HCT116 (cell line): ENCODE results near the gene KIF5A. TPM values are rescaled to one million over a fixed set of nuclear protein-coding genes. Genes with fewer than 3 reads are reported as not detected.
"Not testable (repeated sequence)": the region's sequence is repeated elsewhere in the genome, so short reads cannot be mapped to it uniquely, and the experiment has no call there.

Source experiments
- ATAC-seq: fragments of 200-7000 bp; cut with Tn5 transposase; 2 replicates; pipeline ENCODE4 v1.9.1; 2020; ENCODE audit warnings: mild to moderate bottlenecking, moderate library complexity
- BruUV-seq: library from RNA; stranded (reverse); fragments of 400-500 nt; replicated peaks from 2 replicates; lab custom pipeline; 2021; lab: Mats Ljungman, UMichigan
- CTCF ChIA-PET: fragments of 300-600 bp; sonication (Branson Sonifier 250); formaldehyde crosslinking; loops from one replicate; lab custom pipeline; 2021; ENCODE audit warnings: antibody characterized with exemption; lab: Charles Lee
- POLR2A ChIA-PET: fragments of 300-600, 350-600 bp; sonication (Branson Sonifier 250); formaldehyde crosslinking; loops from one replicate; lab custom pipeline; 2021; ENCODE audit warnings: antibody characterized with exemption; lab: Charles Lee
- RAD21 ChIA-PET, 2 experiments: fragments of 300-600 bp; sonication (Branson Sonifier 250); formaldehyde crosslinking; loops; one replicate each; lab custom pipeline; 2023; ENCODE audit warnings: low total read pairs in 2 of 2; ENCODE audit not compliant: uncharacterized antibody in 2 of 2, unreplicated experiment in 2 of 2, low non-redundant PET in 1 of 2; lab: Charles Lee
- DNase-seq: peaks from one replicate; pipeline ENCODE4 v3.0.0-alpha.2; 2010; ENCODE audit warnings: low read depth, low spot score
- H2AFZ ChIP-seq: fragments of 200-600 bp; shearing (Covaris generic), sonication (generic); 2 replicates; pipeline ENCODE4 v1.6.1; 2017; ENCODE audit warnings: low read depth, mixed run types, mixed read lengths, antibody characterized with exemption, low read length; ENCODE audit not compliant: poor library complexity, severe bottlenecking
- H3K27ac ChIP-seq: 2 replicates; pipeline ENCODE4 v1.5.1; 2012; ENCODE audit warnings: low read depth, low read length
- H3K27me3 ChIP-seq: fragments of 200-600 bp; sonication (generic); 2 replicates; pipeline ENCODE4 v1.6.1; 2016; ENCODE audit warnings: mixed run types, low read length, mixed read lengths; ENCODE audit not compliant: insufficient read depth
- H3K36me3 ChIP-seq, 2 experiments: fragments of 200-500 bp in 1 of 2; fragments of 200-600 bp in 1 of 2; sonication (Bioruptor generic) in 1 of 2; sonication (generic) in 1 of 2; 2 replicates each; pipeline versions ENCODE4 v1.5.1 to v1.6.1; 2014 to 2016; ENCODE audit warnings: low read length in 2 of 2, inconsistent platforms in 1 of 2, mixed read lengths in 1 of 2, mixed run types in 1 of 2; ENCODE audit not compliant: insufficient read depth in 2 of 2, control insufficient read depth in 1 of 2
- H3K4me1 ChIP-seq, 2 experiments: fragments of 200-600 bp in 1 of 2; sonication (generic) in 1 of 2; 2 replicates each; pipeline versions ENCODE4 v1.5.1 to v1.6.1; 2012 to 2017; ENCODE audit warnings: low read length in 2 of 2, inconsistent platforms in 1 of 2, mild to moderate bottlenecking in 1 of 2, mixed read lengths in 1 of 2, mixed run types in 1 of 2, moderate library complexity in 1 of 2; ENCODE audit not compliant: insufficient read depth in 2 of 2, control insufficient read depth in 1 of 2
- H3K4me2 ChIP-seq: fragments of 200-600 bp; sonication (generic); 2 replicates; pipeline ENCODE4 v1.6.1; 2017; ENCODE audit warnings: mixed run types, low read length, mixed read lengths
- H3K4me3 ChIP-seq, 2 experiments: fragments of 200-600 bp in 1 of 2; sonication (generic) in 1 of 2; replicated peaks in 1 of 2; 2 replicates each; pipeline ENCODE4 v1.5.1; 2011 to 2016; ENCODE audit warnings: low read length in 2 of 2, control low read depth in 1 of 2, low read depth in 1 of 2, mild to moderate bottlenecking in 1 of 2, mixed read lengths in 1 of 2, mixed run types in 1 of 2
- H3K79me2 ChIP-seq: fragments of 200-600 bp; sonication (generic); 2 replicates; pipeline ENCODE4 v1.6.1; 2017; ENCODE audit warnings: mild to moderate bottlenecking, mixed run types, low read length, moderate library complexity, mixed read lengths; ENCODE audit not compliant: insufficient read depth
- H3K9ac ChIP-seq: fragments of 200-600 bp; sonication (generic); 2 replicates; pipeline ENCODE4 v1.6.1; 2016; ENCODE audit warnings: low read length, mixed read lengths
- H3K9me2 ChIP-seq: fragments of 200-600 bp; sonication (generic), shearing (Covaris generic); 2 replicates; pipeline ENCODE4 v1.6.1; 2017; ENCODE audit warnings: mixed run types, mild to moderate bottlenecking, moderate library complexity; ENCODE audit not compliant: insufficient read depth
- H3K9me3 ChIP-seq, 2 experiments: fragments of 200-500 bp in 1 of 2; fragments of 200-600 bp in 1 of 2; sonication (Bioruptor generic) in 1 of 2; sonication (generic) in 1 of 2; 2 replicates each; pipeline ENCODE4 v1.6.1; 2014 to 2017; ENCODE audit warnings: low read length in 2 of 2, mixed read lengths in 2 of 2, inconsistent platforms in 1 of 2, low read depth in 1 of 2, mild to moderate bottlenecking in 1 of 2, mixed run types in 1 of 2, moderate library complexity in 1 of 2; ENCODE audit not compliant: control insufficient read depth in 1 of 2, insufficient read depth in 1 of 2
- H4K20me1 ChIP-seq: fragments of 200-600 bp; sonication (generic), shearing (Covaris generic); 2 replicates; pipeline ENCODE4 v1.6.1; 2017; ENCODE audit warnings: mixed run types, mild to moderate bottlenecking, moderate library complexity; ENCODE audit not compliant: insufficient read depth
- CEBPB ChIP-seq: IDR thresholded peaks from 2 replicates; pipeline ENCODE4 v1.6.1; 2012; ENCODE audit warnings: low read depth
- EZH2 ChIP-seq: fragments of 200-600 bp; sonication (generic); IDR thresholded peaks from 2 replicates; pipeline ENCODE4 v1.6.1; 2017; ENCODE audit warnings: antibody characterized with exemption, mixed run types
- FOSL1 ChIP-seq: IDR thresholded peaks from 2 replicates; pipeline ENCODE4 v1.6.1; 2012; ENCODE audit warnings: low read depth
- JUND ChIP-seq: IDR thresholded peaks from 2 replicates; pipeline ENCODE4 v1.6.1; 2012
- MAX ChIP-seq: IDR thresholded peaks from 2 replicates; pipeline ENCODE4 v1.6.1; 2012
- YY1 ChIP-seq: IDR thresholded peaks from 2 replicates; pipeline ENCODE4 v1.6.1; 2011; ENCODE audit warnings: low read length, low read depth, moderate library complexity, mild to moderate bottlenecking; ENCODE audit not compliant: insufficient replicate concordance; ENCODE audit errors: extremely low read depth
- ZNF274 ChIP-seq: fragments of 200-500 bp; sonication (Bioruptor generic); IDR thresholded peaks from 2 replicates; pipeline ENCODE4 v1.6.1; 2014; ENCODE audit warnings: mild to moderate bottlenecking, low read depth, low read length, inconsistent platforms
- intact Hi-C: fragments of 100-400 bp; cut with micrococcal nuclease; formaldehyde crosslinking; loops from 2 replicates; pipeline ENCODE4 v1.10.0; 2022
- total RNA-seq: library from RNA; stranded (reverse); gene quantifications from one replicate; pipeline ENCODE4 v1.2.1, GENCODE V29; 2021; ENCODE audit not compliant: unreplicated experiment

Gene KIF5A
- total RNA-seq, 1 experiment from 2014 or later, result 5.2 TPM

- H3K9me2 ChIP-seq, H3K4me2 ChIP-seq, H3K4me1 ChIP-seq, ATAC-seq, RAD21 ChIA-PET, BruUV-seq, H3K27ac ChIP-seq, DNase-seq, intact Hi-C loops, H3K9ac ChIP-seq, H3K36me3 ChIP-seq, H4K20me1 ChIP-seq, H2AFZ ChIP-seq, H3K27me3 ChIP-seq, H3K4me3 ChIP-seq, H3K79me2 ChIP-seq, POLR2A ChIA-PET, H3K9me3 ChIP-seq: not testable (repeated sequence)
- CTCF ChIA-PET, result interaction anchor here (0.6 kb wide), 1 partner anchor 16 kb away, joined by 4 read pairs; no protein-coding TSS in a partner anchor
Observed at GRCh38 chr12:57618431-57618830, 68.6 kb downstream of the KIF5A start.

- no peak overlapping the region for H3K9ac ChIP-seq
- ChIA-PET CTCF (interaction anchor here (0.6 to 1.2 kb wide), 3 partner anchors 15 to 36 kb away, joined by 3 to 4 read pairs (median 3); no protein-coding TSS in a partner anchor), POLR2A (no interaction called here), RAD21 (interaction anchor here in 1 of 2 experiments (0.6 kb wide), 1 partner anchor 174 kb away, joined by 4 read pairs; no protein-coding TSS in a partner anchor)
- ATAC-seq (no peak), DNase-seq (no peak)
- H3K4me2 ChIP-seq, result no peak overlapping the region
- TF ChIP-seq CEBPB (no peak), MAX (no peak), EZH2 (no peak), JUND (no peak), ZNF274 (no peak), FOSL1 (no peak), YY1 (no peak)
- intact Hi-C loops, result no loop called here
- H3K79me2 ChIP-seq, result no peaks in the 10 kb centered on the region
- no peak overlapping the region for H2AFZ ChIP-seq
- peaks cover 4% of the 10 kb centered on the region; the same call in 1 of the 2 replicates for H3K27me3 ChIP-seq
- H3K4me3 ChIP-seq, result no peak overlapping the region
- no peaks in the 10 kb centered on the region for H3K9me3 ChIP-seq
- BruUV-seq, result no TSS peak
- H3K9me2 ChIP-seq, result no peaks in the 10 kb centered on the region
- no peaks in the 10 kb centered on the region for H4K20me1 ChIP-seq
- no peaks in the 10 kb centered on the region for H3K36me3 ChIP-seq
- H3K4me1 ChIP-seq, result peaks cover 0 to 2% of the 10 kb centered on the region in 2 experiments; a peak in 1 of 4 replicates
- H3K27ac ChIP-seq, result no peak overlapping the region
Observed at GRCh38 chr12:57618966-57619433, 69.2 kb downstream of the KIF5A start.
